SK-N-MC (cell line): Measurements from ENCODE around the gene SGPL1.

ENCODE experiments used
- DNase-seq: peaks from one replicate; pipeline ENCODE4 v3.0.0-alpha.2; 2011; ENCODE audit warnings: low read depth, low spot score
- H3K27ac ChIP-seq: fragments of 200-600 bp; sonication (generic); 2 replicates; pipeline ENCODE4 v1.5.1; 2016; ENCODE audit warnings: mixed run types
- H3K36me3 ChIP-seq: fragments of 200-600 bp; sonication (generic); 2 replicates; pipeline ENCODE4 v1.6.1; 2017; ENCODE audit warnings: antibody characterized with exemption, low read length, mixed read lengths; ENCODE audit not compliant: insufficient read depth
- H3K4me3 ChIP-seq: fragments of 200-600 bp; sonication (generic); 2 replicates; pipeline ENCODE4 v1.5.1; 2016
- H3K9ac ChIP-seq: fragments of 200-600 bp; sonication (generic); 2 replicates; pipeline ENCODE4 v1.8.0; 2017; ENCODE audit warnings: mixed run types, mixed read lengths; ENCODE audit not compliant: insufficient read length
- H3K9me3 ChIP-seq: fragments of 200-600 bp; sonication (generic); 2 replicates; pipeline ENCODE4 v1.6.1; 2017; ENCODE audit warnings: low read depth, mild to moderate bottlenecking, antibody characterized with exemption, low read length, moderate library complexity, mixed read lengths
- EZH2 ChIP-seq: fragments of 200-600 bp; sonication (generic); IDR thresholded peaks from one replicate; pipeline ENCODE4 v1.6.1; 2017; ENCODE audit warnings: antibody characterized with exemption
- FOXP2 ChIP-seq: optimal IDR thresholded peaks from 2 replicates; pipeline ENCODE3; 2011; ENCODE audit warnings: mild to moderate bottlenecking, moderate library complexity; ENCODE audit not compliant: insufficient read depth; ENCODE audit errors: extremely low read length, control extremely low read depth
- POLR2AphosphoS5 ChIP-seq: IDR thresholded peaks from 2 replicates; pipeline ENCODE4 v1.6.1; 2012; ENCODE audit warnings: mild to moderate bottlenecking, low read depth, low read length, borderline replicate concordance

Gene SGPL1

GRCh38 chr10:70863470-70864160 lies 47.9 kb downstream of the SGPL1 start:
- DNase-seq = no peak

GRCh38 chr10:70864935-70865334 lies 49.2 kb downstream of the SGPL1 start:
- Histone ChIP-seq H3K27ac (peak overlapping the region; percentile 71), H3K9ac (peak overlapping the region; percentile 37), H3K4me3 (no peak overlapping the region), H3K9me3 (no peaks in the 10 kb centered on the region), H3K36me3 (no peaks in the 10 kb centered on the region; the same call in 1 of the 2 replicates)
- no peak for TF ChIP-seq POLR2AphosphoS5
- no peak for TF ChIP-seq EZH2
- TF ChIP-seq FOXP2 = no peak
- no peak for DNase-seq

More at GRCh38 chr10:70863470-70864160, 47.9 kb downstream of the SGPL1 start:
- Histone ChIP-seq H3K36me3 (no peaks in the 10 kb centered on the region; the same call in 1 of the 2 replicates), H3K27ac (peak overlapping the region; percentile 71; the same call in 1 of the 2 replicates), H3K9ac (no peak overlapping the region), H3K9me3 (no peaks in the 10 kb centered on the region), H3K4me3 (no peak overlapping the region)
- TF ChIP-seq EZH2 (no peak), POLR2AphosphoS5 (no peak), FOXP2 (no peak)

- TF ChIP-seq POLR2AphosphoS5 (no peak), EZH2 (no peak), FOXP2 (no peak)
- no peak overlapping the region for H3K4me3 ChIP-seq
- no peak overlapping the region for H3K27ac ChIP-seq
- no peak overlapping the region for H3K9ac ChIP-seq
- H3K36me3 ChIP-seq = no peaks in the 10 kb centered on the region; the same call in 1 of the 2 replicates
- no peak for DNase-seq
- H3K9me3 ChIP-seq = no peaks in the 10 kb centered on the region
These were observed 50.7 kb downstream of the SGPL1 start for GRCh38 chr10:70866424-70866823.

GRCh38 chr10:70872291-70872690 lies 56.5 kb downstream of the SGPL1 start:
- Histone ChIP-seq H3K36me3 (peaks cover 4% of the 10 kb centered on the region; the same call in 1 of the 2 replicates), H3K27ac (no peak overlapping the region), H3K9ac (no peak overlapping the region), H3K9me3 (no peaks in the 10 kb centered on the region), H3K4me3 (no peak overlapping the region)
- no peak for TF ChIP-seq EZH2
- no peak for TF ChIP-seq POLR2AphosphoS5
- TF ChIP-seq FOXP2 = no peak
- DNase-seq = no peak

GRCh38 chr10:70874061-70874460 lies 58.3 kb downstream of the SGPL1 start:
- peaks cover 4% of the 10 kb centered on the region; the same call in 1 of the 2 replicates for H3K36me3 ChIP-seq
- H3K9ac ChIP-seq = no peak overlapping the region
- H3K9me3 ChIP-seq = no peaks in the 10 kb centered on the region
- TF ChIP-seq POLR2AphosphoS5 = no peak
- no peak for TF ChIP-seq EZH2
- no peak for DNase-seq
- H3K27ac ChIP-seq = no peak overlapping the region
- H3K4me3 ChIP-seq = no peak overlapping the region

- no peak for DNase-seq
- no peaks in the 10 kb centered on the region for H3K9me3 ChIP-seq
- no peak overlapping the region for H3K27ac ChIP-seq
- no peak overlapping the region for H3K9ac ChIP-seq
- H3K36me3 ChIP-seq = no peaks in the 10 kb centered on the region; the same call in 1 of the 2 replicates
- H3K4me3 ChIP-seq = no peak overlapping the region
- no peak for TF ChIP-seq FOXP2
These were observed 63.5 kb downstream of the SGPL1 start for GRCh38 chr10:70879207-70879606.

GRCh38 chr10:70880077-70880534 lies 64.4 kb downstream of the SGPL1 start:
- DNase-seq = peak; percentile 28
- no peak overlapping the region for H3K4me3 ChIP-seq
- no peaks in the 10 kb centered on the region; the same call in 1 of the 2 replicates for H3K36me3 ChIP-seq
- no peak overlapping the region for H3K9ac ChIP-seq
- H3K9me3 ChIP-seq = no peaks in the 10 kb centered on the region
- no peak for TF ChIP-seq EZH2
- no peak for TF ChIP-seq FOXP2
- no peak for TF ChIP-seq POLR2AphosphoS5
- no peak overlapping the region for H3K27ac ChIP-seq

- H3K36me3 ChIP-seq = no peaks in the 10 kb centered on the region; the same call in 1 of the 2 replicates
- DNase-seq = peak; percentile 51
- H3K9ac ChIP-seq = no peak overlapping the region
- no peak overlapping the region for H3K27ac ChIP-seq
- no peak overlapping the region for H3K4me3 ChIP-seq
- no peaks in the 10 kb centered on the region for H3K9me3 ChIP-seq
- TF ChIP-seq POLR2AphosphoS5 (no peak), FOXP2 (no peak), EZH2 (no peak)
These were observed 69.0 kb downstream of the SGPL1 start for GRCh38 chr10:70884741-70885140.

- TF ChIP-seq FOXP2 (no peak), EZH2 (no peak), POLR2AphosphoS5 (no peak)
- DNase-seq = no peak
- Histone ChIP-seq H3K9ac (no peak overlapping the region), H3K4me3 (no peak overlapping the region), H3K9me3 (no peaks in the 10 kb centered on the region), H3K27ac (peak overlapping the region; percentile 71), H3K36me3 (no peaks in the 10 kb centered on the region; the same call in 1 of the 2 replicates)
These were observed 69.7 kb downstream of the SGPL1 start for GRCh38 chr10:70885481-70885880.
